Left lung (tissue), 10 donors: ENCODE results near the gene DTX2. TPM values are rescaled to one million over a fixed set of nuclear protein-coding genes. Genes with fewer than 3 reads are reported as not detected.
"Not testable (repeated sequence)": the region's sequence is repeated elsewhere in the genome, so short reads cannot be mapped to it uniquely, and the experiment has no call there.

Experiments
- ATAC-seq: fragments of 200-7000 bp; cut with Tn5 transposase; one replicate; pipeline ENCODE4 v1.9.1; 2020; ENCODE audit warnings: moderate library complexity
- DNase-seq, 4 donors: peaks; one replicate each; pipeline ENCODE4 v3.0.0-alpha.2; 2013 to 2020
- H3K27ac ChIP-seq, 2 donors: fragments of 200-600 bp; sonication (generic) in 1 of 2; one replicate each; pipeline versions ENCODE4 v1.5.0 to v1.8.0; 2020 to 2021
- H3K27me3 ChIP-seq, 2 donors: fragments of 200-600 bp; sonication (generic) in 1 of 2; one replicate each; pipeline versions ENCODE4 v1.5.0 to v1.8.0; 2020 to 2021
- H3K36me3 ChIP-seq, 2 donors: fragments of 200-600 bp; sonication (generic) in 1 of 2; one replicate each; pipeline versions ENCODE4 v1.5.0 to v1.8.0; 2020 to 2021
- H3K4me1 ChIP-seq, 2 donors: fragments of 200-600 bp; one replicate each; pipeline ENCODE4 v1.8.0; 2021
- H3K4me3 ChIP-seq, 2 donors: fragments of 200-600 bp; sonication (generic) in 1 of 2; one replicate each; pipeline versions ENCODE4 v1.5.0 to v1.8.0; 2020 to 2021; ENCODE audit warnings: mild to moderate bottlenecking in 1 of 2
- H3K9me3 ChIP-seq, 2 donors: fragments of 200-600 bp; sonication (generic) in 1 of 2; one replicate each; pipeline versions ENCODE4 v1.5.0 to v1.8.0; 2020 to 2021
- intact Hi-C, 2 donors: fragments of 100-400 bp; cut with DNase I; formaldehyde crosslinking; loops; one replicate each; pipeline versions ENCODE4 v1.11.2 to v1.14.2; 2022
- polyA plus RNA-seq, 6 donors: library from polyadenylated mRNA; unstranded; fragments of 120-200 nt; gene quantifications; one replicate each; pipeline ENCODE4 v1.2.1, GENCODE V29; 2013; ENCODE audit not compliant: insufficient read length in 6 of 6
- total RNA-seq, 2 donors: library from RNA; stranded (reverse); fragmentation: NEBNext Ultra II Directional; extraction: Animal tissue kit (Norgen Biotek cat#: 25700); gene quantifications; one replicate each; pipeline ENCODE4 v1.2.1, GENCODE V29; 2021
- donor health status: DM: no; HTN: yes; CAD: no.
- donor health status: DM: no; HTN: no; CAD: no.

Gene DTX2
- total and polyA plus RNA-seq, 8 donors: 8.3 to 40.9 (median 11.4) TPM

GRCh38 chr7:76497918-76498582 is 36.5 kb downstream of the DTX2 start:
- H3K36me3 ChIP-seq: peaks cover 0 to 24% of the 10 kb centered on the region in 2 donors
- H3K4me3 ChIP-seq, H3K9me3 ChIP-seq, DNase-seq, H3K27ac ChIP-seq, H3K4me1 ChIP-seq, intact Hi-C loops, H3K27me3 ChIP-seq, ATAC-seq: not testable (repeated sequence)

GRCh38 chr7:76498583-76499200 is 37.2 kb downstream of the DTX2 start:
- ATAC-seq, H3K27me3 ChIP-seq, H3K4me1 ChIP-seq, DNase-seq, H3K9me3 ChIP-seq, H3K4me3 ChIP-seq, H3K27ac ChIP-seq, intact Hi-C loops: not testable (repeated sequence)
- peaks cover 0 to 29% of the 10 kb centered on the region in 2 donors for H3K36me3 ChIP-seq

DNA sequence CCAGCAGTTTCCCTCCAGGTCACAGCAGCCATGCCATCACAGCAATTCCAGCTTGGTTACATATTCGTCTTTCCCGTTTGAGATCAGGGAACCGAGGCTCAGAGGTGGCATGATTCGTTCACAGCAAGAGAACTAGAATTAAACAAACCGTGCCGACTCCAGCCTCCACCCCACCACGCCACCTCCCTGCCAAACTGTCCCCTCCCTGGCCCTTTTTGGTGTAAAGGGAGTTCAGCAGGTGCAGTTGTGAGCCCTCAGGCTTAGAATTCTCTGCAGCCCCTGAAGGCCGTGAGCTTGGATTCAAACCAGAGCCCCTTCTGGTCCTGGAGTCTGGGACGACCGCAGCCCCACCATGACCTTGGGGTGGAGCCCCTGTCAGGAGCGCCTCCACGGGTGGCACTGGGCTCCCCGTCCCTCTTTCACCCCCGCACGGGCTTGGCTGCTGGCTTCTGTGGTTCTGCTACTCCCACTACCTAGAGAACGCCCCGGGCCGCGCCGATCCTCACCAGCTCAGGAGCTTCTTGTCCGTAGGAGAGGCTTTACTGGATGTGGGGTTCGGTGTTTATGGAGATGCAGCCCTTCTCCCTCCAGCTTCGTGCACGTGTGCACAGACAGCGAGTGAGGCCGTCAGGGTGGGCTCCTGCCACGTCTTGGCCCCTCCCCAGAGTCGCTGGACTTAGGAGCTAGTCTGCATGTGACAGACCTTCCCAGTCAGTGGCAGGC is 37.9 kb downstream of the DTX2 start:
- H3K9me3 ChIP-seq, H3K27me3 ChIP-seq, H3K4me3 ChIP-seq, intact Hi-C loops, DNase-seq, H3K4me1 ChIP-seq, ATAC-seq, H3K27ac ChIP-seq: not testable (repeated sequence)
- H3K36me3 ChIP-seq: peaks cover 0 to 29% of the 10 kb centered on the region in 2 donors

- H3K4me1 ChIP-seq, H3K27me3 ChIP-seq, H3K9me3 ChIP-seq, H3K4me3 ChIP-seq, DNase-seq, H3K27ac ChIP-seq: not testable (repeated sequence)
- intact Hi-C loops: loop anchor here in 1 of 2 donors (10.0 kb wide), 1 partner anchor 495 kb away; no protein-coding TSS in a partner anchor
- H3K36me3 ChIP-seq: peaks cover 0 to 35% of the 10 kb centered on the region in 2 donors
- ATAC-seq: peak; percentile 6
These were observed 38.4 kb downstream of the DTX2 start for GRCh38 chr7:76499924-76500241.

DNA sequence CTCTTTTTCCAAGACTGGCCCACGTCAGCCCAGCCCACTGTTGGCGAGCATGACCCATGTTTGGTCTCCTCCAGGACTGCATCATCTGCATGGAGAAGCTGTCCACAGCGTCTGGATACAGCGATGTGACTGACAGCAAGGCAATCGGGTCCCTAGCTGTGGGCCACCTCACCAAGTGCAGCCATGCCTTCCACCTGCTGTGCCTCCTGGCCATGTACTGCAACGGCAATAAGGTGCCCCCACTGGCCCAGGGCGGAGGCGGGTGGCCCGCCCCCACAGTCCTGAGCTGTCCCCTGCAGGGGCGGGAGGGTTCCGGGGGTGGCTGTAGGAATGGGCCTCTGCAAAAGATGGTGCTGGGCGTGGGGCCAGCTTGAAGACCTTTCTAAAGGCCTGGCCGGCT is 40.7 kb downstream of the DTX2 start:
- H3K27me3 ChIP-seq, H3K27ac ChIP-seq, H3K4me3 ChIP-seq, H3K4me1 ChIP-seq, H3K9me3 ChIP-seq, ATAC-seq, DNase-seq: not testable (repeated sequence)
- intact Hi-C loops: loop anchor here in 1 of 2 donors (10.0 kb wide), 1 partner anchor 493 kb away; no protein-coding TSS in a partner anchor
- peaks cover 0 to 58% of the 10 kb centered on the region in 2 donors for H3K36me3 ChIP-seq

GRCh38 chr7:76502836-76503235 is 41.3 kb downstream of the DTX2 start:
- H3K27me3 ChIP-seq, H3K4me1 ChIP-seq, ATAC-seq, H3K4me3 ChIP-seq, H3K27ac ChIP-seq, H3K9me3 ChIP-seq: not testable (repeated sequence)
- peaks cover 0 to 61% of the 10 kb centered on the region in 2 donors for H3K36me3 ChIP-seq
- intact Hi-C loops: loop anchor here in 1 of 2 donors (10.0 kb wide), 1 partner anchor 492 kb away; no protein-coding TSS in a partner anchor
- DNase-seq: peak in 1 of 4 donors; percentile 37

GRCh38 chr7:76503244-76503643 is 41.7 kb downstream of the DTX2 start:
- intact Hi-C loops: loop anchor here in 1 of 2 donors (10.0 kb wide), 1 partner anchor 492 kb away; no protein-coding TSS in a partner anchor

GRCh38 chr7:76504351-76505167 is 43.0 kb downstream of the DTX2 start:
- peak in 1 of 4 donors; percentile 70 for DNase-seq
- intact Hi-C loops: loop anchor here in 1 of 2 donors (10.0 kb wide), 1 partner anchor 490 kb away; no protein-coding TSS in a partner anchor
- Histone ChIP-seq H3K4me1 (peaks cover 0 to 11% of the 10 kb centered on the region in 2 donors), H3K36me3 (peaks cover 0 to 61% of the 10 kb centered on the region in 2 donors)
- not testable (repeated sequence) for H3K9me3 ChIP-seq, H3K27ac ChIP-seq, H3K27me3 ChIP-seq, H3K4me3 ChIP-seq, ATAC-seq

More at GRCh38 chr7:76503244-76503643, 41.7 kb downstream of the DTX2 start:
- ATAC-seq, H3K27me3 ChIP-seq, DNase-seq, H3K4me1 ChIP-seq, H3K4me3 ChIP-seq, H3K27ac ChIP-seq, H3K9me3 ChIP-seq: not testable (repeated sequence)
- H3K36me3 ChIP-seq: peaks cover 0 to 61% of the 10 kb centered on the region in 2 donors
